Thyroid gland (tissue), 4 donors: ENCODE measurements around the gene C17orf113.

Experiments
- POLR2A ChIP-seq, 2 donors: fragments of 450-650 bp; IDR thresholded peaks; one replicate each; pipeline ENCODE4 v1.6.1; 2017; ENCODE audit warnings: antibody characterized with exemption in 2 of 2, mild to moderate bottlenecking in 2 of 2, moderate library complexity in 1 of 2
- TF ChIP-seq, protein P1 (sequence below), 6 experiments: fragments of 200-600 bp in 3 of 6; fragments of 450-650 bp in 3 of 6; sonication (generic) in 3 of 6; IDR thresholded peaks; one replicate each; pipeline ENCODE4 v1.5.1; 2016 to 2019; ENCODE audit warnings: antibody characterized with exemption in 6 of 6, mild to moderate bottlenecking in 2 of 6, inconsistent platforms in 1 of 6, moderate library complexity in 1 of 6

DNA sequence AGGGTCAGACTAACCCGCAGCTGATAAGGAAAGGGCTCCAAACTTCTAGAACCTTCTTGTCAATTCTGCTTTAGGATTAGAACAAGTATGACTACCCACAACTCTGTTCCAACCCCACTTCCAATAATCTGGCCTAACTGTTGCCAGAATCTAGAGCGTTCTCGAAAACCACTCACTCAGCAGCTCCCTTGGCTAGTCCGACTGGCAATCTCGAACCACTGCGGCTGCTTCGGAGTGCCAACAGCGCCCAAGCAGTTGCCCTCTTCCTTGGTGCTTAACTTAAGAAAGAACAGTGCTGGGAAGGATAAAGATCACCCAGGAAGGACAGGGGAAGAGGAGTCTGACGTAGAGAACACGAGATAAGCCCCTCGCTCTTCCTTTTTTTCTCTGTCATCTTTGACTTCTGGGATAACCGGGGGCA lies 34.0 kb downstream of the C17orf113 start:
- TF ChIP-seq, protein P1, sequence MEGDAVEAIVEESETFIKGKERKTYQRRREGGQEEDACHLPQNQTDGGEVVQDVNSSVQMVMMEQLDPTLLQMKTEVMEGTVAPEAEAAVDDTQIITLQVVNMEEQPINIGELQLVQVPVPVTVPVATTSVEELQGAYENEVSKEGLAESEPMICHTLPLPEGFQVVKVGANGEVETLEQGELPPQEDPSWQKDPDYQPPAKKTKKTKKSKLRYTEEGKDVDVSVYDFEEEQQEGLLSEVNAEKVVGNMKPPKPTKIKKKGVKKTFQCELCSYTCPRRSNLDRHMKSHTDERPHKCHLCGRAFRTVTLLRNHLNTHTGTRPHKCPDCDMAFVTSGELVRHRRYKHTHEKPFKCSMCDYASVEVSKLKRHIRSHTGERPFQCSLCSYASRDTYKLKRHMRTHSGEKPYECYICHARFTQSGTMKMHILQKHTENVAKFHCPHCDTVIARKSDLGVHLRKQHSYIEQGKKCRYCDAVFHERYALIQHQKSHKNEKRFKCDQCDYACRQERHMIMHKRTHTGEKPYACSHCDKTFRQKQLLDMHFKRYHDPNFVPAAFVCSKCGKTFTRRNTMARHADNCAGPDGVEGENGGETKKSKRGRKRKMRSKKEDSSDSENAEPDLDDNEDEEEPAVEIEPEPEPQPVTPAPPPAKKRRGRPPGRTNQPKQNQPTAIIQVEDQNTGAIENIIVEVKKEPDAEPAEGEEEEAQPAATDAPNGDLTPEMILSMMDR (IDR thresholded peaks at IDR 0.05) = no peak
- peak in 1 of 2 donors; percentile 6 for TF ChIP-seq POLR2A (IDR thresholded peaks at IDR 0.05)
